ENCODE measurements around the gene IPCEF1. TPM values are rescaled to one million over a fixed set of nuclear protein-coding genes. Genes with fewer than 3 reads are reported as not detected.

IPCEF1 gene
- total RNA-seq, 1 experiment from 2014 or later: 6.6 TPM

GRCh38 chr6:154383273-154383672 is 26.7 kb upstream of the IPCEF1 start:
- H3K36me3 ChIP-seq (replicated peaks; ENCODE audit: control insufficient read depth, insufficient read depth, low read length): no peaks in the 10 kb centered on the region
- DNase-seq: no peak
- H3K27me3 ChIP-seq (ENCODE audit: control insufficient read depth, insufficient read depth, low read length): no peaks in the 10 kb centered on the region
- H3K4me3 ChIP-seq (ENCODE audit: insufficient read depth, low read depth, low read length): no peak overlapping the region

- H3K4me3 ChIP-seq (ENCODE audit: insufficient read depth, low read depth, low read length): no peak overlapping the region
- no peaks in the 10 kb centered on the region for H3K36me3 ChIP-seq (replicated peaks; ENCODE audit: control insufficient read depth, insufficient read depth, low read length)
- no peaks in the 10 kb centered on the region for H3K27me3 ChIP-seq (ENCODE audit: control insufficient read depth, insufficient read depth, low read length)
- DNase-seq: no peak
These were observed 26.1 kb upstream of the IPCEF1 start for GRCh38 chr6:154382740-154383139.

GRCh38 chr6:154381548-154381947 is 24.9 kb upstream of the IPCEF1 start:
- no peak for DNase-seq
- H3K36me3 ChIP-seq (replicated peaks; ENCODE audit: control insufficient read depth, insufficient read depth, low read length): no peaks in the 10 kb centered on the region
- H3K4me3 ChIP-seq (ENCODE audit: insufficient read depth, low read depth, low read length): no peak overlapping the region
- H3K27me3 ChIP-seq (ENCODE audit: control insufficient read depth, insufficient read depth, low read length): no peaks in the 10 kb centered on the region

- no peaks in the 10 kb centered on the region for H3K27me3 ChIP-seq (ENCODE audit: control insufficient read depth, insufficient read depth, low read length)
- no peaks in the 10 kb centered on the region for H3K36me3 ChIP-seq (replicated peaks; ENCODE audit: control insufficient read depth, insufficient read depth, low read length)
- H3K4me3 ChIP-seq (ENCODE audit: insufficient read depth, low read depth, low read length): no peak overlapping the region
- DNase-seq: no peak
These were observed 24.1 kb upstream of the IPCEF1 start for GRCh38 chr6:154380741-154381140.

- no peak for DNase-seq
These were observed 23.0 kb upstream of the IPCEF1 start for GRCh38 chr6:154379585-154379984.

GRCh38 chr6:154378518-154378917 is 21.9 kb upstream of the IPCEF1 start:
- Histone ChIP-seq H3K36me3 (replicated peaks; ENCODE audit: control insufficient read depth, insufficient read depth, low read length) (no peaks in the 10 kb centered on the region), H3K27me3 (ENCODE audit: control insufficient read depth, insufficient read depth, low read length) (no peaks in the 10 kb centered on the region), H3K4me3 (ENCODE audit: insufficient read depth, low read depth, low read length) (no peak overlapping the region)
- DNase-seq: no peak

More at GRCh38 chr6:154379585-154379984, 23.0 kb upstream of the IPCEF1 start:
- no peaks in the 10 kb centered on the region for H3K27me3 ChIP-seq (ENCODE audit: control insufficient read depth, insufficient read depth, low read length)
- H3K36me3 ChIP-seq (replicated peaks; ENCODE audit: control insufficient read depth, insufficient read depth, low read length): no peaks in the 10 kb centered on the region
- H3K4me3 ChIP-seq (ENCODE audit: insufficient read depth, low read depth, low read length): no peak overlapping the region

- no peak for DNase-seq
- Histone ChIP-seq H3K27me3 (ENCODE audit: control insufficient read depth, insufficient read depth, low read length) (no peaks in the 10 kb centered on the region), H3K36me3 (replicated peaks; ENCODE audit: control insufficient read depth, insufficient read depth, low read length) (no peaks in the 10 kb centered on the region), H3K4me3 (ENCODE audit: insufficient read depth, low read depth, low read length) (no peak overlapping the region)
These were observed 21.1 kb upstream of the IPCEF1 start for GRCh38 chr6:154377726-154378125.

GRCh38 chr6:154373971-154374370 is 17.4 kb upstream of the IPCEF1 start:
- Histone ChIP-seq H3K36me3 (replicated peaks; ENCODE audit: control insufficient read depth, insufficient read depth, low read length) (no peaks in the 10 kb centered on the region), H3K4me3 (ENCODE audit: insufficient read depth, low read depth, low read length) (no peak overlapping the region), H3K27me3 (ENCODE audit: control insufficient read depth, insufficient read depth, low read length) (no peaks in the 10 kb centered on the region)
- DNase-seq: no peak

GRCh38 chr6:154371281-154371680 is 14.7 kb upstream of the IPCEF1 start:
- H3K36me3 ChIP-seq (replicated peaks; ENCODE audit: control insufficient read depth, insufficient read depth, low read length): no peaks in the 10 kb centered on the region
- no peak overlapping the region for H3K4me3 ChIP-seq (ENCODE audit: insufficient read depth, low read depth, low read length)
- no peaks in the 10 kb centered on the region for H3K27me3 ChIP-seq (ENCODE audit: control insufficient read depth, insufficient read depth, low read length)
- DNase-seq: no peak

GRCh38 chr6:154370545-154370944 is 13.9 kb upstream of the IPCEF1 start:
- Histone ChIP-seq H3K36me3 (replicated peaks; ENCODE audit: control insufficient read depth, insufficient read depth, low read length) (no peaks in the 10 kb centered on the region), H3K27me3 (ENCODE audit: control insufficient read depth, insufficient read depth, low read length) (no peaks in the 10 kb centered on the region), H3K4me3 (ENCODE audit: insufficient read depth, low read depth, low read length) (no peak overlapping the region)
- no peak for DNase-seq

- no peaks in the 10 kb centered on the region for H3K36me3 ChIP-seq (replicated peaks; ENCODE audit: control insufficient read depth, insufficient read depth, low read length)
- no peak overlapping the region for H3K4me3 ChIP-seq (ENCODE audit: insufficient read depth, low read depth, low read length)
- H3K27me3 ChIP-seq (ENCODE audit: control insufficient read depth, insufficient read depth, low read length): no peaks in the 10 kb centered on the region
- DNase-seq: no peak
These were observed 11.5 kb upstream of the IPCEF1 start for GRCh38 chr6:154367839-154368695.

- Histone ChIP-seq H3K27me3 (ENCODE audit: control insufficient read depth, insufficient read depth, low read length) (no peaks in the 10 kb centered on the region), H3K36me3 (replicated peaks; ENCODE audit: control insufficient read depth, insufficient read depth, low read length) (no peaks in the 10 kb centered on the region), H3K4me3 (ENCODE audit: insufficient read depth, low read depth, low read length) (no peak overlapping the region)
- no peak for DNase-seq
These were observed 10.7 kb upstream of the IPCEF1 start for GRCh38 chr6:154367336-154367735.

- Histone ChIP-seq H3K4me3 (ENCODE audit: insufficient read depth, low read depth, low read length) (no peak overlapping the region), H3K36me3 (replicated peaks; ENCODE audit: control insufficient read depth, insufficient read depth, low read length) (no peaks in the 10 kb centered on the region), H3K27me3 (ENCODE audit: control insufficient read depth, insufficient read depth, low read length) (no peaks in the 10 kb centered on the region)
- DNase-seq: no peak
These were observed 7.2 kb upstream of the IPCEF1 start for GRCh38 chr6:154363821-154364220.

- no peak for DNase-seq
- H3K27me3 ChIP-seq (ENCODE audit: control insufficient read depth, insufficient read depth, low read length): no peaks in the 10 kb centered on the region
- no peaks in the 10 kb centered on the region for H3K36me3 ChIP-seq (replicated peaks; ENCODE audit: control insufficient read depth, insufficient read depth, low read length)
- H3K4me3 ChIP-seq (ENCODE audit: insufficient read depth, low read depth, low read length): no peak overlapping the region
These were observed 4.9 kb upstream of the IPCEF1 start for GRCh38 chr6:154361476-154361875.

GRCh38 chr6:154360476-154360875 is 3.9 kb upstream of the IPCEF1 start:
- no peak for DNase-seq
- Histone ChIP-seq H3K27me3 (ENCODE audit: control insufficient read depth, insufficient read depth, low read length) (no peaks in the 10 kb centered on the region), H3K4me3 (ENCODE audit: insufficient read depth, low read depth, low read length) (no peak overlapping the region), H3K36me3 (replicated peaks; ENCODE audit: control insufficient read depth, insufficient read depth, low read length) (no peaks in the 10 kb centered on the region)

Data from H7 (cell line).